GM13977 (cell line): ENCODE measurements around the gene EIF4B.

Experiments
- DNase-seq: peaks from one replicate; pipeline ENCODE4 v3.0.0; 2012; ENCODE audit warnings: low spot score
- in situ Hi-C: fragments of 300-500 bp; cut with MboI; formaldehyde crosslinking; loops from one replicate; pipeline ENCODE4 v1.12.0; 2022; ENCODE audit warnings: low sequenced_read_pairs, low pct_unique_long_range_greater_than_20kb, mixed read lengths, inconsistent platforms; ENCODE audit not compliant: unreplicated experiment
- TF ChIP-seq, protein P1 (sequence below): IDR thresholded peaks from 2 replicates; pipeline ENCODE4 v1.5.1; 2012; ENCODE audit warnings: mild to moderate bottlenecking, control low read depth; ENCODE audit not compliant: insufficient read depth; ENCODE audit errors: extremely low read depth, missing control alignments

EIF4B gene

GRCh38 chr12:52992699-52993557 lies 13.3 kb upstream of the EIF4B start:
- no peak for DNase-seq
- in situ Hi-C loops: loop anchor here (25.0 kb wide), 2 partner anchors 406 to 606 kb away; partner anchors contain the start of gene KRT84
- TF ChIP-seq, protein P1, sequence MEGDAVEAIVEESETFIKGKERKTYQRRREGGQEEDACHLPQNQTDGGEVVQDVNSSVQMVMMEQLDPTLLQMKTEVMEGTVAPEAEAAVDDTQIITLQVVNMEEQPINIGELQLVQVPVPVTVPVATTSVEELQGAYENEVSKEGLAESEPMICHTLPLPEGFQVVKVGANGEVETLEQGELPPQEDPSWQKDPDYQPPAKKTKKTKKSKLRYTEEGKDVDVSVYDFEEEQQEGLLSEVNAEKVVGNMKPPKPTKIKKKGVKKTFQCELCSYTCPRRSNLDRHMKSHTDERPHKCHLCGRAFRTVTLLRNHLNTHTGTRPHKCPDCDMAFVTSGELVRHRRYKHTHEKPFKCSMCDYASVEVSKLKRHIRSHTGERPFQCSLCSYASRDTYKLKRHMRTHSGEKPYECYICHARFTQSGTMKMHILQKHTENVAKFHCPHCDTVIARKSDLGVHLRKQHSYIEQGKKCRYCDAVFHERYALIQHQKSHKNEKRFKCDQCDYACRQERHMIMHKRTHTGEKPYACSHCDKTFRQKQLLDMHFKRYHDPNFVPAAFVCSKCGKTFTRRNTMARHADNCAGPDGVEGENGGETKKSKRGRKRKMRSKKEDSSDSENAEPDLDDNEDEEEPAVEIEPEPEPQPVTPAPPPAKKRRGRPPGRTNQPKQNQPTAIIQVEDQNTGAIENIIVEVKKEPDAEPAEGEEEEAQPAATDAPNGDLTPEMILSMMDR: no peak

DNA sequence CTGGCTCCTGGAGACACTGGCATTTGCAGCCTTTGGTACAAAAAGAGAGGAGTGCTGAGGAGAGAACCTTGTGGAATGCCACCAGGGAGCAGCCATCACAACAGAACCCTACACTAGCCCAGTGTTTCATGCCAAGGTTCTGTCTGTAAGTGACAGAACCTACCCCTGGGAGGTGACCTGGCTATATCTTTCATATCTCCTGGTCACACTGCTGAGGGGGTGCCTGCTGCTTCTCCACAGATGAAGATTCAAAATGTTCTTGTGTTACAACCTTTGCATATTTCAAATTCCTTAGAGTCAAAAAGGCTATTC lies 12.7 kb upstream of the EIF4B start:
- in situ Hi-C loops: loop anchor here (25.0 kb wide), 2 partner anchors 406 to 606 kb away; partner anchors contain the start of gene KRT84
- TF ChIP-seq, protein P1: no peak
- DNase-seq: no peak

GRCh38 chr12:53004178-53004577 lies 2.1 kb upstream of the EIF4B start:
- TF ChIP-seq, protein P1: no peak
- DNase-seq: no peak
- in situ Hi-C loops: no loop called here

DNA sequence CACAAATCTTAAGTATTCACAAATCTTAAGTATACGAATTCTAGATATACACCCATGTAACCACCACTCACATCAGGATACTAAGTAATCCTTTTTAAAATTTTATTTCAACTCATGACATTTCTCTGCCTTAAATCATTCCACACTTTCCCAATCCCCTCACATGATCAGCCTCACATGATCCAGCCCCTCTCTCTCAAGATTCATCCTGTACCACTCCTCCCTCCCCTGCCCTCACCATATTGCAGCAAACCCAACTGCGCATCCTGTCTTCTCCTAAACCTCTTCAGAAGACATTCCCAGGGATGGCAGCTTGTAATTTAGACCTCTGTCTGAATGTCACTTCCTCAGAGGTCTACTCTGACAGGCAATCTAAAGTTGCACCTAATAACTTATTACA lies 1.7 kb upstream of the EIF4B start:
- in situ Hi-C loops: no loop called here
- TF ChIP-seq, protein P1: no peak
- DNase-seq: no peak

DNA sequence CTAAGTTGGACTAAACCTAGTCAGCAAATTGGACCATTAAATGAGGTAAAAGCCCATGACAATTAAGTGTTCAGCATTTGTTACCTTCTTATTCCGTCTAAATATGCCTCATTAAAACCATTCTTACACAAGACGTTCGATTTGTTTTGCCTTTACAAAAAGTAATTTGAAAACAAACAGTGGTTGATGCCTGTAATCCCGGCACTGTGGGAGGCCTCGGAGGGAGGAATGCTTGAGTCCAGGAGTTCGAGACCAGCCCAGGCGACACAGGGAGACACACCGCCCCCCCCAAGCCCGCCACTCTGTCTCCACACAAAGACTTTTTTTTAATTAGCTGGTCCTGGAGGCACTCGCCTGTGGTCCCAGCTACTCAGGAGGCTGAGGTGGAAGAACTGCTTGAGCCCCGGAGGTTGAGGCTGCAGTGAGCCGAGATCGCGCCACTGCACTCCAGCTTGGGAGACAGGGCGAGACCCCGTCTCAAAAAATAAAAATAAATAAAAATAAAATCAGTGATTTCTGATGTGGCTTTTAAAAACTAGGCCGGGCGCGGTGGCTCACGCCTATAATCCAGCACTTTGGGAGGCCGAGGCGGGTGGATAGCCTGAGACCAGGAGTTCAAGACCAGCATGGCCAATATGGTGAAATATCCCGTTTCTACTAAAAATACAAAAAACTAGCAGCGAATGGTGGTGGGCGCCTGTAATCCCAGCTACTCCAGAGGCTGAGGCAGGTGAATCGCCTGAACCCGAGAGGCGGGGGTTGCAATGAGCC lies 856 bp upstream of the EIF4B start:
- in situ Hi-C loops: no loop called here
- no peak for DNase-seq

GRCh38 chr12:53006810-53007309 lies 604 bp downstream of the EIF4B start:
- in situ Hi-C loops: no loop called here
- TF ChIP-seq, protein P1: no peak
- DNase-seq: peak; percentile 76

More for the DNA sequence above, 856 bp upstream of the EIF4B start:
- TF ChIP-seq, protein P1: no peak
